Measurements from ENCODE around the gene CELA2B.

CELA2B gene

DNA sequence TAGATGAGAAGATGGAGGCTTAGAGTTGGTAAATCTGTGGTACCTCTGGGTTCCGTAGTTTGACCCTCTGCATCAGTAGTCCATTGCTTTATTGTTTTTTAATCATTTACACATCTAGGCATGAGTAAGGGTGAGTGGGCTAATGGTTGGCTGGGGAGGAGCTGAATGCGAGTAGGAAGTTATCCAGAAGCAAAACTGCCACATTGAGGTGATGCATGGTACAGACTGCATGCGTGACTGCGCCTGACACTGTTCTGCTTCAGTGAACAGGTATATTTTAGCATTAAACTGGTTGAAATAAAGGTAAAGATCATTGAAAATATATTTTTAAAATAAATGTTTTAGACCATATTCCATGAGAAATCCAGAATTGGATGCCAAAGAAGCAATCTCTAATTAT lies 55.1 kb downstream of the CELA2B start:
- no peak for DNase-seq

- no peak for DNase-seq
These were observed 55.8 kb downstream of the CELA2B start for GRCh38 chr1:15531682-15532081.

GRCh38 chr1:15538771-15539170 lies 62.9 kb downstream of the CELA2B start:
- no peak for DNase-seq

- no peak for DNase-seq
These were observed 64.3 kb downstream of the CELA2B start for GRCh38 chr1:15540186-15540585.
